D721Med (cell line): Measurements from ENCODE around the gene ZDHHC12.
A peak's percentile ranks its signal among the peaks of the same experiment; 100 is the strongest.

Experiments used
- DNase-seq: peaks from one replicate; pipeline ENCODE4 v3.0.0; 2011; ENCODE audit warnings: low spot score; ENCODE audit not compliant: insufficient read length
- FAIRE-seq: peaks from 2 replicates; lab custom pipeline; 2011; peaks lifted over from hg19 to GRCh38; lab: Jason Lieb, UNC
- TF ChIP-seq, protein P1 (sequence below): IDR thresholded peaks from 2 replicates; pipeline ENCODE4 v1.5.1; 2012; ENCODE audit warnings: mild to moderate bottlenecking, control low read depth; ENCODE audit not compliant: insufficient read depth; ENCODE audit errors: missing control alignments

The ZDHHC12 gene, protein sequence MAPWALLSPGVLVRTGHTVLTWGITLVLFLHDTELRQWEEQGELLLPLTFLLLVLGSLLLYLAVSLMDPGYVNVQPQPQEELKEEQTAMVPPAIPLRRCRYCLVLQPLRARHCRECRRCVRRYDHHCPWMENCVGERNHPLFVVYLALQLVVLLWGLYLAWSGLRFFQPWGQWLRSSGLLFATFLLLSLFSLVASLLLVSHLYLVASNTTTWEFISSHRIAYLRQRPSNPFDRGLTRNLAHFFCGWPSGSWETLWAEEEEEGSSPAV

DNA sequence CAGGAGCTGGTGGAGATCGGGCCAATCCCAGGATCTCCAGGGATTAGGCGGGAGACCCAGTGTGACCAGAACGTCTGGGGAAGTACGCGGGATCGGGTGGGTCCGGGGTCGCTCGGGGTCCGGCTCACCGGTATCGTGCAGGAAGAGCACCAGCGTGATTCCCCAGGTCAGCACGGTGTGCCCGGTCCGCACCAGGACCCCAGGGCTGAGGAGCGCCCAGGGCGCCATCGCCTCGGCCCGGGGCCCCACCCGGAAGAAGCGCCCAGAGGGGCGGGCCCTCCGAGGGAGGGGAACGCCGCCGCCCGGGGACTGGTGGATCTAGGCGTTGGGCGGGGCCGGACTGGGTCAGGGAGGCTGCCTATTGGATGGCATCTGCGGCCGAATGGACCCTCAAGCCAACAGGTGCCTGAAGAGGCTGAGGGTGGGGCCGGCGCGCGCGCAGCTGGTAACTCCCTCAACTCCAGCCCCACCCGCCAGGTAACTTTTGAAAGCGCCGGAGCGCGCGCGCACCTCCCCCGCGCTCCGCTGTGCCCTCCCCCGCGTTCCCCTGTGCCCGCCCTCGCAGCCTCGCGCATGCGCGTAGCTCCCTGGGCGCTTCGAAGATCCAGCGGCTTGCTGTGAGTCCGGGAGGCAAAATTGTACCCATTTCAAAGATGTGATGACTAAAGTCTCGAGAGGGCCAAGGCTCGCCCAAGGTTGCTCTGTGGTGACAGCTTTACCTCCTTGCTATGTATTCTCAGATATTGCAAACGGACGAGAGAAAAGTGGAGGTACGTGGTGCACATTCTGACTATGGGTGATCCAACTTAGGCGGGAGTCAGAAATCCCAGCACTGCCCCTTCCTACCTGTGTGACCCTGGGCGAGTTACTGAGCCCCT is at the start of gene ZDHHC12:
ZDHHC12 (minus strand) TSS at position 262 of the 878 bp plus-strand sequence; CDS start at position 228, 34 bp downstream.
- FAIRE-seq (no peak), DNase-seq (peak; percentile 96)
- TF ChIP-seq, protein P1, sequence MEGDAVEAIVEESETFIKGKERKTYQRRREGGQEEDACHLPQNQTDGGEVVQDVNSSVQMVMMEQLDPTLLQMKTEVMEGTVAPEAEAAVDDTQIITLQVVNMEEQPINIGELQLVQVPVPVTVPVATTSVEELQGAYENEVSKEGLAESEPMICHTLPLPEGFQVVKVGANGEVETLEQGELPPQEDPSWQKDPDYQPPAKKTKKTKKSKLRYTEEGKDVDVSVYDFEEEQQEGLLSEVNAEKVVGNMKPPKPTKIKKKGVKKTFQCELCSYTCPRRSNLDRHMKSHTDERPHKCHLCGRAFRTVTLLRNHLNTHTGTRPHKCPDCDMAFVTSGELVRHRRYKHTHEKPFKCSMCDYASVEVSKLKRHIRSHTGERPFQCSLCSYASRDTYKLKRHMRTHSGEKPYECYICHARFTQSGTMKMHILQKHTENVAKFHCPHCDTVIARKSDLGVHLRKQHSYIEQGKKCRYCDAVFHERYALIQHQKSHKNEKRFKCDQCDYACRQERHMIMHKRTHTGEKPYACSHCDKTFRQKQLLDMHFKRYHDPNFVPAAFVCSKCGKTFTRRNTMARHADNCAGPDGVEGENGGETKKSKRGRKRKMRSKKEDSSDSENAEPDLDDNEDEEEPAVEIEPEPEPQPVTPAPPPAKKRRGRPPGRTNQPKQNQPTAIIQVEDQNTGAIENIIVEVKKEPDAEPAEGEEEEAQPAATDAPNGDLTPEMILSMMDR: no peak

DNA sequence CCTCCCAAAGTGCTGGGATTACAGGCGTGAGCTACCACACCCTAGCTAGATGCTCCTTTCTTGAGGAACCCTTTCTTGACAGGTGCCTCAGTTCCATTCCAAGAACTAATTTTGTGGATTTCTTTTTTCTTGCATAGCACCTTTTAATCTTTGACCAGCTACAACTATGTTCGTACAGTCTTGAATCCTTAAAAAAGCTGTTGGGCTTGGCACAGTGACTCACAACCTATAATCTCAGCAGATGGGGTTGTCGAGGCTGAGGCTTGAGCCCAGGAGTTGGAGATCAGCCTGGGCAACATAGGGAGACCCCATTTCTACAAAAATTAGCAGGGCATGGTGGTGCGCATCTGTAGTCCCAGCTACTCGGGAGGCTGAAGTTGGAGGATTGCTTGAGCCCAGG is 49.1 kb upstream of the ZDHHC12 start:
- TF ChIP-seq, protein P1: no peak
- no peak for DNase-seq
- no peak for FAIRE-seq

DNA sequence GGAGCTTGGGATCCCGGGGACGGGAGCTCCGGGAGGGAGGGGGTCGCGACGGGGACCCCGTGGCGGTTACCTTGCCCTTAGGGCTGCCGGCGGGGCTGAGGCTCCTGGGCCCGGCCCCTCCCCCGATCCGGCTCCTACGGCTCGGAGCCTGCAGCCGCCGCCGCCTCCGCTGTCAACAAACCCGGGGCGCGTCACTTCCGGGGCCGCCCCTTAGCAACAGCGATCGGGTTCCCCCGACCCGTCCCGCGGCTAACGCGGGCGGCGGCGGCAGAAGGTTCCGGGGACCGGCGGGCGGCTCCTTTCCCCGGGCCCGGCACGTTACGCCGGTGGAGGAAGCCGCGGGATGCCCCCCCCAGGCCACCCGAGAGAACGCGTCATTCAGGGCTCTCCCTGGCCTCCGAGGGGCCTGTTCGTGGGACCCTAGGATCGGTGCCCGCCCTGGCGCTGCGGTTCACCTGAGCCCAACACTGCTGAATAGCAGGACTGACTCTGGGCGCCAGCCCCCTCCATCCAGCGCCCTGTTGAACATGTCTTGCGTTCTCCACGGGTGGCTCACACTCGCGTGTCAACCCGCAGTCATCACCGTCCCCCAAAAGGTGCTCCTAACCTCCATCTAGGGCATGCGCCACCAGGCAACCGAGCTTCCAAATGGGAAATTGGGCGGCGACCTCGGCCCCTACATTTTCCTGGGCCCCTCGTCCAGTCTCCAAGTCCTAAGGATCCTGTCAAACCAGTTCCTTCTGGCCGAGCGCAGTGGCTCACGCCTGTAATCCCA is 48.0 kb upstream of the ZDHHC12 start, which contains the start of gene ZER1:
ZER1 (minus strand) TSS at position 183 of the 775 bp plus-strand sequence. CDS start 16,362 bp downstream, outside the sequence.
- TF ChIP-seq, protein P1: no peak
- DNase-seq: peak; percentile 98
- no peak for FAIRE-seq

DNA sequence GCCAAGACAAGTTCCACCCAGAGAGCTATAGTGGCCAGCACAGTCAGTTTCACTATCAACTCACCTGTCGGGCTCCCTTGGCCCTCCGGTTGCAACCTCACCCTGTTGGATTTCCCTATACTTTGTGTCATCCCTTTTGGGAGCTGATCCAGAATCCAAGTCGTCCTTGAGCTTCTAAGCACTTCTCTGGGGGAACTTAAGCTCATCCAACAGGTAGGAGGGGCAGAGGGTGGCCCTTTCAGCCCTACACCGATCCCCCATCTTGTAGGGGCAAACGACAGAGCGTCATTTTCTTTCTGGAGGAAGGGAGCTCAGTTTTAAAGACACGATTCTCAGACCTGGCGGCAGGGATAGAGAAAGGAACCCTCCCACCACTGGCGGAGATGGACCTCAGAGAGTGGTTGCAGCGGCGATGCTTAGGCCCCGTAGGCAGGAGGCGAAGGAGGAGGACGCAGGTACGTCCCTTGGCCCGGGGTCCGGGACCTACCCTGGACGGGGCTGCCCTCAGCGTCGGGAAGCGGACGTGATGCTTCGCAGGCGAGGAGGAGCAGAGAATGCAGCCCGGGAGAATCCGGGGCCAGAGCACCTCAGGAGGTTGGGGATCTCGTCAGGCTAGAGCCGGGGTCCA is 47.3 kb upstream of the ZDHHC12 start:
- DNase-seq (peak; percentile 46), FAIRE-seq (no peak)
- TF ChIP-seq, protein P1: no peak

DNA sequence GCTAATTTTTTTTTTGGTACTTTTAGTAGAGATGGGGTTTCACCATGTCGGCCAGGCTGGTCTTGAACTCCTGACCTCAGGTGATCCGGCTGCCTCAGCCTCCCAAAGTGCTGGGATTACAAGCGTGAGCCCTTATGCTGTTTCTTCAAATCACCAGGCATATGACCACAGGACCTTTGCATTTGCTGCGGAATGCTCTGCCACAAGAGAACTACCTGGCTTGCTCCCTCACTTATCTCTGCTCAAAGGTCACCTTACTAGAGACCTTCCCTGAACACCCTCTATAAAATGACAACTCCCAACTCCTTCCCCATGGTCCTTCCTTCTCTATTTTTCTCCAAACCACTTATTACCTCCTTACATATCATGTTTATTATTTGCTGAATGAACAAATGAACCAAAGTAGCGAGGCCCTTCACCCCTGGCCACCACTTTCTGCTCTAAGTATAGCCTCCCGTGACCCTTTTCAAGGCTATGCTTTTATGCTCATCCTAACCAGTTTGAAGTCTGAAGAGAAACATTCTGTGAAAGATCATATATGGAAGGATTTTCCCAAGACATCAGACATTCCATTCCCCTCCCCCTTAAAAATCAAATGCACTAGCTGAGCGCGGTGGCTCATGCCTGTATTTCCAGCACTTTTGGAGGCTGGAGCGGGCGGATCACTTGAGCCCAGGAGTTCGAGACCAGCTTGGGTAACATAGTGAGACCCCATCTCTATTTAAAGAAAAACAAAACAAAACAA is 46.5 kb upstream of the ZDHHC12 start:
- TF ChIP-seq, protein P1: no peak
- no peak for DNase-seq
- FAIRE-seq: no peak

DNA sequence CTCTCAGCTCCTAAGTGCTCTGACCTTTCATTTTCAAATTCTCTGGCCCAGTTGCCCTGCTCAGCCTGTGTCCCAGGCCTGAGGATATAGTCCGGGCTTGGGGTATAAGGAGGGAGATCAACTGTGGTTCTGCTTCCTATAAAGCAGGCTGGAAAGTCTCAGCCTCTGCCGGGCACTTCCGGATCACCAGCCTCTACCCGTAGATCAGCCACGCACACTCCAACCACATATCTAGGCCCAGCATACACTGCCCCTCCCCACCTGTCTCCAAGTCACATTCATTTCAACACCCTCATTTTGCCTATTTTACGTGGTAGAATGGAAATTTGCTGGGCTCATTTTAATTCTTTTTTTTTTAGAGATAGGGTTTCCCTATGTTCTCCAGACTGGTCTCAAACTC is 44.7 kb upstream of the ZDHHC12 start:
- FAIRE-seq: no peak
- TF ChIP-seq, protein P1: no peak
- no peak for DNase-seq
